SU-DHL-6 (cell line): ENCODE results near the gene MGMT.

ENCODE experiments used
- CTCF ChIP-seq: fragments of 200-600 bp; sonication (generic); IDR thresholded peaks from one replicate; pipeline ENCODE4 v1.5.1; 2017; ENCODE audit warnings: antibody characterized with exemption, mild to moderate bottlenecking, low read length, moderate library complexity; ENCODE audit not compliant: insufficient read depth, poor library complexity, severe bottlenecking
- EZH2phosphoT487 ChIP-seq: fragments of 200-600 bp; sonication (generic), shearing (Covaris generic); conservative IDR thresholded peaks from 2 replicates; pipeline ENCODE4 v1.6.1; 2018; ENCODE audit warnings: mild to moderate bottlenecking, antibody characterized with exemption, low read length, moderate library complexity, mixed read lengths

GRCh38 chr10:129525401-129525801 lies 58.4 kb downstream of the MGMT start:
- TF ChIP-seq CTCF (no peak), EZH2phosphoT487 (no peak)
